Stimulated activated CD4-positive, alpha-beta T cell treated with anti-CD3 and anti-CD28 coated beads, Interleukin-12 subunit alpha, Interleukin-12 subunit beta, amount 100 ng/mL, for 48 hours (primary cell): ENCODE data around the gene PAPPA.

ENCODE experiments used
- DNase-seq, 3 donors: peaks; one replicate each; pipeline ENCODE4 v3.0.0-alpha.2; 2020; ENCODE audit warnings: low read depth in 2 of 3, low spot score in 1 of 3

PAPPA gene, protein sequence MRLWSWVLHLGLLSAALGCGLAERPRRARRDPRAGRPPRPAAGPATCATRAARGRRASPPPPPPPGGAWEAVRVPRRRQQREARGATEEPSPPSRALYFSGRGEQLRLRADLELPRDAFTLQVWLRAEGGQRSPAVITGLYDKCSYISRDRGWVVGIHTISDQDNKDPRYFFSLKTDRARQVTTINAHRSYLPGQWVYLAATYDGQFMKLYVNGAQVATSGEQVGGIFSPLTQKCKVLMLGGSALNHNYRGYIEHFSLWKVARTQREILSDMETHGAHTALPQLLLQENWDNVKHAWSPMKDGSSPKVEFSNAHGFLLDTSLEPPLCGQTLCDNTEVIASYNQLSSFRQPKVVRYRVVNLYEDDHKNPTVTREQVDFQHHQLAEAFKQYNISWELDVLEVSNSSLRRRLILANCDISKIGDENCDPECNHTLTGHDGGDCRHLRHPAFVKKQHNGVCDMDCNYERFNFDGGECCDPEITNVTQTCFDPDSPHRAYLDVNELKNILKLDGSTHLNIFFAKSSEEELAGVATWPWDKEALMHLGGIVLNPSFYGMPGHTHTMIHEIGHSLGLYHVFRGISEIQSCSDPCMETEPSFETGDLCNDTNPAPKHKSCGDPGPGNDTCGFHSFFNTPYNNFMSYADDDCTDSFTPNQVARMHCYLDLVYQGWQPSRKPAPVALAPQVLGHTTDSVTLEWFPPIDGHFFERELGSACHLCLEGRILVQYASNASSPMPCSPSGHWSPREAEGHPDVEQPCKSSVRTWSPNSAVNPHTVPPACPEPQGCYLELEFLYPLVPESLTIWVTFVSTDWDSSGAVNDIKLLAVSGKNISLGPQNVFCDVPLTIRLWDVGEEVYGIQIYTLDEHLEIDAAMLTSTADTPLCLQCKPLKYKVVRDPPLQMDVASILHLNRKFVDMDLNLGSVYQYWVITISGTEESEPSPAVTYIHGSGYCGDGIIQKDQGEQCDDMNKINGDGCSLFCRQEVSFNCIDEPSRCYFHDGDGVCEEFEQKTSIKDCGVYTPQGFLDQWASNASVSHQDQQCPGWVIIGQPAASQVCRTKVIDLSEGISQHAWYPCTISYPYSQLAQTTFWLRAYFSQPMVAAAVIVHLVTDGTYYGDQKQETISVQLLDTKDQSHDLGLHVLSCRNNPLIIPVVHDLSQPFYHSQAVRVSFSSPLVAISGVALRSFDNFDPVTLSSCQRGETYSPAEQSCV (N-terminal part only)

DNA sequence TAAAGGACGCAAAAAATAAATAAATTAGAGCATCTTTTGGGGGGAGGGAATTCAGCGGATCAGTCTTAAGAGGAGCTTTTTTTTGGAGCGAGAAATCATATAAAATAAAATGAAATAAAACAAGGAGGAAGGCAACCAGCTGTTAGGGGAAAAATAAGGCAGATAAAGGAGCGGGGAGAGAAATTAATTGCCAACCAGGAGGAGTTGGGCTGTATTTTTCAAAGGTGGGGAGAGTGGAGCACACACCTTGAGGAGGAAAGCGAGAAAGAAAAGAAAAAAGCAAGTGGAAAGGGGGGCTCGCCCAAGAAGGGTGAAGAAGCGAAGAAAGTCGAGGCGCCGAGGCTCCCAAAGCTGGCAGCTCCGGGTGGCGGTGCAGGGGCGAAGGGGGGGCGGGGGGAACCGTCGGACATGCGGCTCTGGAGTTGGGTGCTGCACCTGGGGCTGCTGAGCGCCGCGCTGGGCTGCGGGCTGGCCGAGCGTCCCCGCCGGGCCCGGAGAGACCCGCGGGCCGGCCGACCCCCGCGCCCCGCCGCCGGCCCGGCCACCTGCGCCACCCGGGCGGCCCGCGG lies at the start of gene PAPPA:
PAPPA (plus strand) TSS at position 27 of the 569 bp plus-strand sequence; CDS start at position 409, 382 bp downstream.
- DNase-seq = no peak

DNA sequence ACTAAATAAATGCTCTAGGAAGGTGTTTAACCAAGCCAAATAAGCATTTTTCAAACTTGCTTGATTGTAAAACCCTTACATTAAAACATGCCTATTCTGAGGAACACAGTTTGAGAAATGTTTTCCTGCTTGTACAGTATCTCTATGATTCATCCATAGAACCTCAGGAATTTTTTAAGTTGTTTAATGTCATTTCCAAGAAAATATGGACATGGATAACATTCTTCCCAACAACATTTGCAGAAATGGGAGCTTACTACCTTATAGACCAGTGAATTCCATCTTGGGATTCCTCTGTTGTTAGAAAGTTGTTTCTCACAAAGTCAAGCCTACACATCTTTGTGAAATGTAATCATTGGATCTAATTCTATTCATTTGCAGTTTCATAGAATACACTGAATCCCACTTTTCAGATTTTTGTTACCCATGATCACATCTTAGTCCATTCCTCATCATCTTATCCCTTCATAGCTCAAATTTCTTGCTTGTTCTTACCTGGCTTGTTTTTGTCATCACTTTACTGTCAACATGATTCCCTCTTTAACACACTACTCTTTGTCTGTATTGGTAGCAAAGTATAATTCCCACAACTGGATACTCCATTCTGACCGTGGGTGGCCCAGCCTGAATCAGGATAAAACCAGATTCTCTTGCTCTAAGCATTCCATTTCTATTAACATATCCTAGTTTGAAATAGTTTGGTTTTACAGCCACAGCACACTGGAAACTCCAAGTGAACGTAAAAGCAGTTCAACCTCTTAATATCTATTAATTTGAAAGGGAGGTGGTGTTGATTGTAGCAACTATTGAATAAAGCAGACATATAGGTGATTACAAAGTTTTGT lies 49.4 kb upstream of the PAPPA start:
- no peak for DNase-seq

DNA sequence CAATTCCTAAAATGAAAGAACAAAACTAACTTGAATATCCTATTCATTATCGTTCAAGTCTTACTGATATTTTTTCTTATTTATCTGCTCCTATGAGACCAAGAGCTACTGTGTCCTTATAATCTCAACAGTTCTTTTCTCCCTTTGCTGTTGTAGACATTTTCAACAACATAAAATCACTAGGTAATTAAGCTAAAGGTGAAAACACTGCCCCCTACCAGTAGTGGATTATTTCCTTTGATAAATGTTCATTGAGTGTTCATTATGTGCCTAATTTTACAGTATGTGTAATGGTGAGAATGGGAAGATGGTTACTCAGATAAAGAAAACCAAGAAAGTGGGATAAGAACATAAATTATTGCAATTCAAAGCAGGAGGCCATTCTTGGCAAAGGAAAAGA lies 41.4 kb upstream of the PAPPA start:
- DNase-seq = no peak

DNA sequence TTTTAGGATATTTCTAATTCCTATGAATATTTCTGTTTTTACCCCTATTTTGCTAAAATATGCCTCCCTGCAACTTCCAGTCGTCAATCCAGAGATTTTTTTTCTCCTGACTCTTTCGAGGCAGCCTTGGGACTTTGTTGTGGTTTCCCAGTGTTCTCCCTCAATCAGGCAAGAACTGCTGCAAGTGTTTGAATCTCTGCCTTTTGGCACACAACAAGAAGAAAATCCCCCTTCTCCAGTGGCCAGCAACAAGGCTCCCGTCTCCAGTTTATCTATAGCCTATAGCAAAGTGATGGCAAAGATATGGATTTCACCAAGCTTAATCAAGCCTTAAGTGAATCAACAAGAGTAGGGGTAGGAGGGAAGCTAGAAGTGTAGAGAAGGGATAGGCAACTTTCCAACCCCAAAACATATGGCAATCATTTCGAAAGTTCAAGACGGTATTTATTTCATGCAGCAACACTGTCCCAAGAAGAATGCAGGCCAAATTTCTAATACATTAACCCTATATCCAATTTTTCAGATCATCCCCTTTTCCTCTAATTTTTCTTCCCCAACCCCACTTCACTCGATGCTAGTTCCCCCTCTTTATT lies 37.7 kb upstream of the PAPPA start:
- DNase-seq = no peak

DNA sequence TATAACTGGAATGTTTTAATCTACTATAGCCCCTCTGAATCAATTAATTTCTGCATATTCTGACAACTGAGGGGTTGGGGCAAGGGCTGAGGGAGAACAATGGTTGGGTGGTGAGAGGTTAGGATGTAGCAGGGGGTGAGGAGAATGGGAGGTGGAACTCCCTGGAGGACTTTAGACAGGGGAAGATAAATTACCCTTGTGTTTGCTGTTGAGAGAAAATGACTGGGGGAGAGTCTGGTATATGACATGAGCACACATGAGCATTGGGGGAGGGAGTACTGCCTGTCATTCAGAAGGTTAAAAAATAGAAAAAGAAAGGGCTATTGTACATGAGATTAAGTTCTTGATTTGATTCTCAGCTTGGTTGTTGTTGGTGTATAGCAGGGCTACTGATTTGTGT lies 37.2 kb upstream of the PAPPA start:
- DNase-seq = no peak

DNA sequence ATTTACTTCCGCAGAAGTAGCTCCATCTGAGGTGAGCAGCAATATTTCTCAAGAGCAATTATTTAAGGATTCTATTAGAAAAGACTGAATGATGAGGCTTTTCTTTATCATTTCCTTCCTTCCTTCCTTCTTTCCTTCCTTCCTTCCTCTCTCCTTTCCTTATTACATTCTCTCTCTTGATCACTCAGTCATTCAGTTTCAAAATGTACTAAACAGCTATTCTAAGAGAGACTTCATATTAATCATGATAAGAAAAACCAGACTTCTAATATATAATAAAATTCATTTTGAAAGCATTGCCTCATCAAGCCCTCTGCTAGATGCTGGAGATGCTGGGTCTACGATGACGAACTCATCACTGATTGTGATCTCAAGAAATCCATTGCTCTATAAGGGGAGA lies 30.4 kb upstream of the PAPPA start:
- DNase-seq = no peak

DNA sequence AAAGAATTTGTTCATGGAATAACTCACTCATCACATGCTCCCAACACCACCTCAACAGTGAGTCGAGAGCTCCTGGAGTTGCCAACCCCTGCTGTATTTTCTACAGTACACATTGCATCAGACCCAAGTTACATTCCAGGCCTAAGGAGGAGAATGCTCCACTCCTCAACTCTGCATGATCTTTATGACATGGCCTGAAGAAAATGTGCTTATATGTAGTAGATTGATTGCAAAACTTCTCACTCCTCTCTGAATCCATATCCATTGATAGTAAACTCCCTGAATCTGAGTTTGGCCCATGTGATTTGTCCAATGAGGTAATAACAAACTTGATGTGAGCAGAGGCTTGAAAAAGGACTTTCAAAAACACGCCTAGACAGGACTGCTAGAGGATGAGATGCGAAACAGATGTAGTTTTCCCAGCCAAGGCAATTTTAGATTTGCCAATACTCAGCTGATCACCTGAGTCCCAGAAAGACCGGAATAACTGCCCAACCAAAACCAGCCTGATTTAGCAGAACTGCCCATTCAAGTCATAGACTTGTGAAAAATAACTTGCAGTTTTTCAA lies 29.0 kb upstream of the PAPPA start:
- no peak for DNase-seq

DNA sequence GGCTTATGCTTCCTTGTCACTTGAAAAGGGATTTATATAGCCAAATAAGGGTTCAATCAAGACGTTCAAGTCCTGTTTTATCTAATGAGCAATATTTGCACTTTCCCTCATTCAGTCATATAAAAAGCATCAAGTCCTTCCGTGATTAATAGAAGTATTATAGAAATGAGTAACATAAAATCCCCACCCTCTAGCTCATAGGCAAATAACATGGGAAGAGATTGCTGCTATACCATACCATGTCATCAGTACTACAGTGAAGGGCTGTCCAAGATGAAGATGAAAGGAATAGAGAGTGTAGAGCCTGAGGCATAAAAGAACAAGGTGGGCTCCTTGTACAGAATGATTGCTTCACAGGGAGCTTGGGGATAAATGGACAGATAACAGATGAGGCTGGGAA lies 20.4 kb upstream of the PAPPA start:
- DNase-seq = no peak

DNA sequence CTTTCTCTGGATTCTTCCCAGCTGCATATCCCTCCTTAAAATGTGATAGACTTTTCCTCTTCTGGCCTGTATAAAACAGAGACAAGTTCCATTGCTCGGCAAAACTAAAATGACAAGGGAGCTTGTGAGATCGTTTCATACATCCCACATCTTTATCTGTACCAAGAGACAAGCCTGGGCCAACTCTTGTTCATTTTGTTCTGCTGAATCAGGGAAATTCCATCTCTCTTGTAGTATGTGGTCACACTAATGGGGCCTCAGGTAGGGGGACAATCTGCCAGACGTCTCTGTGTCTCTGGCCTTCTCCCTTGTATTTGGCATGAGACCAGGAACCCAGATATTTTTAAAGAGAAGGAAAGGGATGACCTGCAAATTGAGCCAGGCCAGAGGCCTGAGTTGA lies 18.6 kb upstream of the PAPPA start:
- no peak for DNase-seq

DNA sequence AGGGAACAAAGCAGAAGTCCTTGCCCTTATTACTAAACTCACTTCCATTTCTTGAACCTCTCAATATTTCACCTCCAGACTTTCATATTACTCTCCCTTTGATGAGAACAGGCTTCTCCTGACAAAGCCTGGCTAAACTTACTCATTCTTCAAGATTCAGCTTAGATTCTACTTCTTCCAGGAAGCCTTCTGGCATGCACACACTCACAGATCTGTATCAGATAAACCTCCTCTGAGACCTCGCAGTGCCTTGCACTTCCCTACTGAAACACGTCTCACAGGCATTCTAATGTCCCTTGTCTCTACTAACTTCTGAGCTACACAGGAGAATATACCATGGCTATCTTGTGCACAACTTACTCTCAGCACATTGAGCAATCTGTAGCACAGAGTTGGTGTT lies 16.6 kb upstream of the PAPPA start:
- DNase-seq = no peak

DNA sequence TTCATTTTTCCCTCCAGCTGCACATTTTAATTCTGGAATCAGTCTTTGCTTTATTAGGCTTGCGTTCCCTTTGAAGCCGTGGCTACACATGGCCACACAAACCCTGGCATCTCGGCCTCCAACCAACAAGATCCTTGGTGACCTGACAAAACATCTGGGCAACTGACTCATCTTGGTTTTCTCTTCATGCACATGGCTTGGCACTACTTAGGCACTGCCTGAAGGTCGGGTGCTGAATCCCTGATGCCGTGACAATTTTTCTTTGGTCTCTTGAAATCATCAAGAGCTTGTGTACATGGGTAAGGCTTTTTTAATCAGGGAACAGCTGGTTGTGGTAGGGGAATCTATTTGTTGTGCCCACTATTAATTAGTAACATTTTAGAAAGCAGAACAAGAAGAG lies 16.0 kb upstream of the PAPPA start:
- no peak for DNase-seq

DNA sequence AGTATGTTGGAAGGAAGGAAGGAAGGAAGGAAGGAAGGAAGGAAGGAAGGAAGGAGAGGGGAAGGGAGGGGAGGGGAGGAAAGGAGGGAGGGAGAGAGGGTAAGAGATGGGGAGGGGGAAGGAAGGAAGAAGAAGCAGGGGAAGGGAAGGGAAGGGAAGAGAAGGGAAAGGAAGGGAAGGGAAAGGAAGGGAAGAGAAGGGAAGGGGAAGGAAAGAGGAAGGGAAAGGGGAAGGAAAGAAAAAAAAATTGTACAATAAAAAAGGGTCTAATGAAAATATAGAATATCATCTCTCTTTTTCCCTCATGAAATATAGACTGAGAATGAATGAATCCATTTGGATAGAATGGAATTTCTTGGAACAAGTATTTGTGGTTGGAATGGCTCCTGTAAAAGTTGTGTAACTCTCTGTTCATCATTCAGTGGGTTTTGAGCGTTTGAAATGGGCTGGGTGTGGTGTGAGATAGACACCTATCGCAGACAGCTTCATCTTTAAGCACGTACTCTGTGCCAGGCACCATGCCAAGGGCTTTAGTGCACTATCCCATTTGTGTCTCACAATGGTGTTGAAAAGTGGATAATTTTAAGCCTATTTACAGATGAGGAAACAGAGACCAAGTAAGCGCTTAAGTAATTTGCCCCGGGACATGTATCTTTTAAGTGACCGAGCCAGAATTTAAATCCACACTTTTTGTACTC lies 11.6 kb upstream of the PAPPA start:
- DNase-seq = no peak

DNA sequence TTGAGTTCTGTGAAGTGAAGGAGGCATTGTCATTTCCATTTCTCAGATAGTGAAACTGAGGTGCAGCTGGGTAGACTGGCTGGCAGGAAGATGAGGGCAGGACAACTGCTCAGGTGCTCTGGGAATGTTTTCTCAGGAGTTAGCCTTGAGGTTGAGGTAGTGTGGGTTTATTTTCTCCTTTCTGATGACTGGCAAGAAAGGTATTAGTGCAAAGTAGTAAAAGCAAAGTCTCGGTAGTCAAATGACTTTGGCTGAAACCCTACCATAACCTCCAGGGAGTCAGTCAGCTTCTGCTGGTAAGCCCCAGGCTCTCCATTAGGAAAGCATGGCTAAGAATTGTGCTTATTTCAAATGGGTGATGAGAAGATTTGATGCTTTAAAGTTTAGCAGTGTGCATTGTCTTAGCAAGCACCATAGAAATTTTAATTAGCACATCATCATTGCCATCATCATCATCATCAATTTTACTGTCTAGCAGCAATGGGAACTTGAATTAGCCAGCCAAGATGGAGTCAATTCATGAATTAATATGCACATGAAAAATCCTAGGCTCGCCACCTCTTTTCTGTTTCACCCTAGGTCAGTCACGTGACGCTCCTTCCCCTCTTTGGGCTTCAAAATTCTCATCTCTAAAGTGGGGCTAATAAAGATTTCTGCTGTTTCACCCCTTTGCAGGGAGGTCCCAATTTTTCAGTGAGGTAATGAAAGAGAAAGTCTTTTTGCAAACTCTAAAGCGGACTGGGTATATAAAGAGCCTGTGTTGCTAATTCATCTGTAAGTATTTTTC lies 10.7 kb upstream of the PAPPA start:
- no peak for DNase-seq

DNA sequence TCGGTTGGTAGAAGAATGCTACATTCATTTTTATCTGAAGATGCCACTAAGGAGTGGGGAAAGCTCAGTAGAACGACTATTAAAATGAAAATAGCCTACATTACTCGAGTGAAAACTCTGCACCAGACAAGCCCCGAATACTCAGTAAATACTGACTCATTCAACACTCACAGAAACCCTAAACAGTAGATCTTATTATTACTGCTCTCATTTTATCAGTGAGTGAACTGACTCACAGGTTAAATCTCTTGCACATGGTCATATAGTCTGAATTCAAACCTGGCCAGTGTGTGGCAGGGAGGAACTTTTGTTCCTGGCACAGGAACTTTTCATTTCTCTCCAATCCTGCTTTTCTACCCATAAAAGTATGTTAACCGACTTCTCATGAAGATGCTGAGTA lies 9.6 kb upstream of the PAPPA start:
- DNase-seq = no peak

DNA sequence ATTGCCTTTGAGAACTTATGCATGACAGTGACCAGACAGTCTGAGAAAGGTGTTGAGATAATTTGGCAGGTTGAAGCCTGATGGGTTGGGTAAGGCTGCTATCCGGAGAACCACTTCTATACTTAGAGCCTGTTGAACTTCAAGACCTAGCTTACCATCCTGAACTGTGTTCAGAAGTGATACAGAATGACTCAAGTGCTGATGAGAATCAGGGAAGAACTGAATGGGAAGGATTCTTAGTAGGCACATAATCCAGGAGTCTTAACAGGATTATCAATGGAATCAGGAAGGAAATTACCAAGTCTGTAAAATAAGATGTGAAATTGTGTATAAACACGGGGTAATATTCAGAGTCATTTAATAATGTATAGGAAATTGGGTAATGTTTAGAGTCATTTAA lies 9.0 kb upstream of the PAPPA start:
- no peak for DNase-seq

DNA sequence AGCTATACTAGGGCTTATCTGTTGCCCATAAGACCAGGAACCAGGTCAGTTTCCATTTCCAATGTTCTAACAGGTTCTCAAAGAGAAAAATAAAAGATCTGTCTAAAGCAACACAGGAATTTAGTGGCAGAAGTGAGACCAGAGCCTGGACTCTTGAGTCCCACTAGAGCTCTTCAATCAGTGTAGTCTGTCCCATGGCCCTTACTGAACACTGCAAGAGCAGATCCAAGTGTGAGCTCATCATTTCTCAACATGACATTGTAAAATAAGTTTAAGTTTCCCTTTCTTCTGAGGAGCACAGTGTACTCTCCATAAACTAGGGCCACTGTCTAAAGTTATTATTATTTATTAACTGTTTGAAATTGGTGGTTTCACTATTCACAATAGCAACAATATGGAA lies 8.6 kb upstream of the PAPPA start:
- DNase-seq = no peak

DNA sequence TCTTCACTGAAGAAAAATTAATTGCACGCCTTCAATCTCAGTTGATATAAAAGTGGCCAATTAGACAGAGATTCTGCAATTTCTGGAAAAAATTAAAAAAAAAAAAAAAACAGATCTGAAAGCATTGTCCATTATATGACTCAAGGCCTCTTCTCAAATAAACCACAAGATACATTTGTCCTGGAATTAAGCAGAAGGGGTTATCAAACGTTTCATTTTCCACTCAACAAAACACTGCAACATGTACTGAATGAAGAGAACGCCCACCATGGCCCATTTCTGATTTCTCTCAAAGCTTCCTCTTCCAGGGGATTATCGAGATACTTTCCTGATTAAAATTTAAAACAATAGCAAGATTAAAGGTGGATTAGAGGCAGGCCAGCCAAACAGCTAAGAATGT lies 5.8 kb upstream of the PAPPA start:
- no peak for DNase-seq

DNA sequence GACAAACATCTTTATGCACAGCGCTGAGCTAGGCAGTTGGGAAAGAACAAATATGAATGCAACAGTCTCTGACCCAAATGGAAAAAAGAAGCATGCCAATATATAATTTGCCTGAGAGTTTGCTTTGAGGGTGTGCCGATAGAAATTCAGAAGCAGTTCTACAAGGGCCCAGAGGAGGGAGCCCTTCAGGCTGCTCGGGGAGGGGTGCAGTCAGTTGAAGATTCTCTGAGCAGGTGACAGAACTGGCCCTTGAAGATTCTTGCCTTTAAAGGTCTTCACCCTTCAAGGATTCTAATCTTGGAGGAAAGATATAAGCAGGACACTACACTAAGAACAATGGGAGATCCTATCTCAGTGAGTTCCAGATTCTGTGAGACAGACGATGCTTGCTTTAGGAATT lies 3.7 kb upstream of the PAPPA start:
- no peak for DNase-seq
